OCI-LY1 (cell line): ENCODE data around the gene ASB9.

Source experiments
- H2AFZ ChIP-seq: fragments of 200-600 bp; sonication (generic), shearing (Covaris generic); 2 replicates; pipeline ENCODE4 v1.6.0; 2014; ENCODE audit warnings: antibody characterized with exemption, mild to moderate bottlenecking, low read length
- H3F3A ChIP-seq: fragments of 200-600 bp; sonication (generic), shearing (Covaris generic); 2 replicates; pipeline ENCODE4 v1.6.0; 2014; ENCODE audit warnings: mild to moderate bottlenecking, antibody characterized with exemption, low read length, moderate library complexity; ENCODE audit not compliant: insufficient read depth
- H3K27ac ChIP-seq: fragments of 200-600 bp; sonication (generic); 2 replicates; pipeline ENCODE4 v1.5.1; 2014; ENCODE audit warnings: low read length, mixed run types, mild to moderate bottlenecking, low read depth; ENCODE audit not compliant: poor library complexity, severe bottlenecking
- H3K27me3 ChIP-seq: fragments of 200-600 bp; sonication (generic); 2 replicates; pipeline ENCODE4 v1.6.0; 2014; ENCODE audit warnings: antibody characterized with exemption, mild to moderate bottlenecking, low read length, moderate library complexity; ENCODE audit not compliant: insufficient read depth
- H3K36me3 ChIP-seq: fragments of 200-600 bp; sonication (generic); 2 replicates; pipeline ENCODE4 v1.6.1; 2014; ENCODE audit warnings: mild to moderate bottlenecking, antibody characterized with exemption, low read length, moderate library complexity, mixed read lengths; ENCODE audit not compliant: insufficient read depth
- H3K4me1 ChIP-seq: fragments of 200-600 bp; sonication (generic); 2 replicates; pipeline ENCODE4 v1.5.1; 2014; ENCODE audit warnings: mild to moderate bottlenecking, low read length, moderate library complexity; ENCODE audit not compliant: insufficient read depth, severe bottlenecking
- H3K4me2 ChIP-seq: fragments of 200-600 bp; sonication (generic), shearing (Covaris generic); 2 replicates; pipeline ENCODE4 v1.6.1; 2014; ENCODE audit warnings: low read length
- H3K4me3 ChIP-seq: fragments of 200-600 bp; sonication (generic); 2 replicates; pipeline ENCODE4 v1.5.1; 2014; ENCODE audit warnings: low read length, low read depth, mild to moderate bottlenecking, mixed read lengths; ENCODE audit not compliant: poor library complexity, severe bottlenecking
- H3K79me2 ChIP-seq: fragments of 200-600 bp; shearing (Covaris generic); 2 replicates; pipeline ENCODE4 v1.6.1; 2016; ENCODE audit warnings: mixed run types, low read length, mixed read lengths; ENCODE audit not compliant: insufficient read depth
- H3K9ac ChIP-seq: fragments of 200-600 bp; sonication (generic), shearing (Covaris generic); 2 replicates; pipeline ENCODE4 v1.6.1; 2014; ENCODE audit warnings: mild to moderate bottlenecking, low read length, mixed read lengths
- H3K9me2 ChIP-seq: fragments of 200-600 bp; sonication (generic), shearing (Covaris generic); 2 replicates; pipeline ENCODE4 v1.6.1; 2014; ENCODE audit warnings: low read depth, mild to moderate bottlenecking, low read length, mixed read lengths
- H3K9me3 ChIP-seq: fragments of 200-600 bp; shearing (Covaris generic); 2 replicates; pipeline ENCODE4 v1.6.1; 2014; ENCODE audit warnings: low read length, mixed read lengths
- H4K20me1 ChIP-seq: fragments of 200-600 bp; sonication (generic), shearing (Covaris generic); 2 replicates; pipeline ENCODE4 v1.6.0; 2016; ENCODE audit warnings: mild to moderate bottlenecking, low read length; ENCODE audit not compliant: insufficient read depth
- EZH2 ChIP-seq: fragments of 200-600 bp; sonication (generic), shearing (Covaris generic); IDR thresholded peaks from 2 replicates; pipeline ENCODE4 v1.8.0; 2017; ENCODE audit warnings: borderline replicate concordance, mixed run types, mild to moderate bottlenecking, antibody characterized with exemption, low read length, moderate library complexity, mixed read lengths
- TF ChIP-seq, protein P1 (sequence below): fragments of 200-600 bp; sonication (generic), shearing (Covaris generic); IDR thresholded peaks from 2 replicates; pipeline ENCODE4 v1.5.1; 2017; ENCODE audit warnings: mild to moderate bottlenecking, antibody characterized with exemption, low read length, moderate library complexity, mixed read lengths

ASB9 gene

DNA sequence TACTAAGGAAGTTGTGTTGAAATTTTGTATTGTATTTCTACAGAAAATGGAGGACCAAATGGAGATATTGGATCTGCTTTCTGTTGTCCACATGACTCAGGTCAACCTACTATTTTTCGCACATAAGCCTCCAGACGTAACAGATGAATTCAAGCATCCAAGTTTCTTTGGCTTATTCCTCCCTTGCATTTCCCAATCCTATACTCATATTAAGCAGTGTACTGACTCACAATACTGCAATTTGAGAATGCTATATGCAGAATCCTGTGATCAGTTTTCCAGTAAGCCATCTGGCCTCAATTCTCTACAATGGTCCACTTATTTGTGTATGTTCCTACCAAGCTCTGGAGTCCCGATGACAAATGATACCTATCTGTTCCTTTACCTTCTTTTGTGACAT lies 75.7 kb downstream of the ASB9 start:
- Histone ChIP-seq H4K20me1 (no peaks in the 10 kb centered on the region), H3K27me3 (no peaks in the 10 kb centered on the region), H3K79me2 (no peaks in the 10 kb centered on the region), H3F3A (no peaks in the 10 kb centered on the region), H3K36me3 (no peaks in the 10 kb centered on the region), H3K27ac (no peak overlapping the region), H3K4me1 (no peaks in the 10 kb centered on the region), H2AFZ (no peak overlapping the region), H3K9me3 (no peaks in the 10 kb centered on the region), H3K9ac (no peak overlapping the region), H3K4me2 (no peak overlapping the region), H3K9me2 (no peaks in the 10 kb centered on the region), H3K4me3 (no peak overlapping the region)
- TF ChIP-seq, protein P1, sequence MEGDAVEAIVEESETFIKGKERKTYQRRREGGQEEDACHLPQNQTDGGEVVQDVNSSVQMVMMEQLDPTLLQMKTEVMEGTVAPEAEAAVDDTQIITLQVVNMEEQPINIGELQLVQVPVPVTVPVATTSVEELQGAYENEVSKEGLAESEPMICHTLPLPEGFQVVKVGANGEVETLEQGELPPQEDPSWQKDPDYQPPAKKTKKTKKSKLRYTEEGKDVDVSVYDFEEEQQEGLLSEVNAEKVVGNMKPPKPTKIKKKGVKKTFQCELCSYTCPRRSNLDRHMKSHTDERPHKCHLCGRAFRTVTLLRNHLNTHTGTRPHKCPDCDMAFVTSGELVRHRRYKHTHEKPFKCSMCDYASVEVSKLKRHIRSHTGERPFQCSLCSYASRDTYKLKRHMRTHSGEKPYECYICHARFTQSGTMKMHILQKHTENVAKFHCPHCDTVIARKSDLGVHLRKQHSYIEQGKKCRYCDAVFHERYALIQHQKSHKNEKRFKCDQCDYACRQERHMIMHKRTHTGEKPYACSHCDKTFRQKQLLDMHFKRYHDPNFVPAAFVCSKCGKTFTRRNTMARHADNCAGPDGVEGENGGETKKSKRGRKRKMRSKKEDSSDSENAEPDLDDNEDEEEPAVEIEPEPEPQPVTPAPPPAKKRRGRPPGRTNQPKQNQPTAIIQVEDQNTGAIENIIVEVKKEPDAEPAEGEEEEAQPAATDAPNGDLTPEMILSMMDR, result no peak
- no peak for TF ChIP-seq EZH2
